ENCODE measurements around the gene RPS21. TPM values are rescaled to one million over a fixed set of nuclear protein-coding genes. Genes with fewer than 3 reads are reported as not detected.

Gene RPS21
- total and polyA plus RNA-seq, 2 of the 13 experiments (the other 11 are each of a cell fraction or from before 2014, with no cell fraction given) = 2,647 to 11,063 TPM

DNA sequence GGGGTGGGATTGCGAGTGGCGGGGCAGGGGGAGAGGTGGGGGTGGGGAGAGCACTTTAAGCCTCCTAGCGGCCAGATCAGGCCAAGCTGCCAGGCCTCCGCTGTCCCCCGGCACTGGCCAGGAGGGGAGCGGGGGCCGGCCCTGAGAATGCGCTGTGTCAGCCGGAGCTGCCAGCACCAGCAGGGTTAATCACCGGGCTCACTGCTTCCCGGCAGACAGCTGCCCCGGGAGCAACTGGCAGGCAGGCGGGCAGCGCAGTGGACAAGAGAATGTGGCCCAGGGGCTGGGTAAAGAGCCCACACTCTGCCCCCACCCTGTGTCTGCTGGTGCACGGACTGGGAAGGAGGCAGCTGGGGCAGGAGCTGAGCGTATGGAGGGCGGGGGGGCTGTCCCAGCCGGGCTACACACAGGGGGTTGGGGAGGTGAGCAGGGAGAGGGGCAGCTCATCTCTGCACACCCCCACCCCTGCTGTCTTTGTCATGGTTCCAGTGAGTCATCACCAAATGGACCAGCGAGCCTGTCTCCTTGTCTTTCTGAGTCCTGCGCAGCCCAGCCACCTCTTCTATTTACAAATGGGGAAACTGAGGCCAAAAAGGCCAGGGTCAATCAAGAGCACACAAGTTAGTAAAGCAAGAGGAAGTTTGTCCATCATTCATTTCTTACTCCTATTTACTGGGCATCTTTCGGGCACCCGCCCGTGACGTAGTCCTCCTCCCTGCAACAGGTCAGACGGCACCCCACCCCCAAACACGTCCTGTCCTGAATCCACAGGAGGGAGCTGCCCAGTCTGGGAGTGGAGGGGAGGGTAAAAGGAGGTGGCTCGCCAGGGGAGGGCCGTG lies 17.7 kb upstream of the RPS21 start (continued):
- no peak for TF ChIP-seq FOSL1 (CRISPR knock-in tag; IDR thresholded peaks at IDR 0.05; ENCODE audit: borderline replicate concordance)
- TF ChIP-seq, protein P1, sequence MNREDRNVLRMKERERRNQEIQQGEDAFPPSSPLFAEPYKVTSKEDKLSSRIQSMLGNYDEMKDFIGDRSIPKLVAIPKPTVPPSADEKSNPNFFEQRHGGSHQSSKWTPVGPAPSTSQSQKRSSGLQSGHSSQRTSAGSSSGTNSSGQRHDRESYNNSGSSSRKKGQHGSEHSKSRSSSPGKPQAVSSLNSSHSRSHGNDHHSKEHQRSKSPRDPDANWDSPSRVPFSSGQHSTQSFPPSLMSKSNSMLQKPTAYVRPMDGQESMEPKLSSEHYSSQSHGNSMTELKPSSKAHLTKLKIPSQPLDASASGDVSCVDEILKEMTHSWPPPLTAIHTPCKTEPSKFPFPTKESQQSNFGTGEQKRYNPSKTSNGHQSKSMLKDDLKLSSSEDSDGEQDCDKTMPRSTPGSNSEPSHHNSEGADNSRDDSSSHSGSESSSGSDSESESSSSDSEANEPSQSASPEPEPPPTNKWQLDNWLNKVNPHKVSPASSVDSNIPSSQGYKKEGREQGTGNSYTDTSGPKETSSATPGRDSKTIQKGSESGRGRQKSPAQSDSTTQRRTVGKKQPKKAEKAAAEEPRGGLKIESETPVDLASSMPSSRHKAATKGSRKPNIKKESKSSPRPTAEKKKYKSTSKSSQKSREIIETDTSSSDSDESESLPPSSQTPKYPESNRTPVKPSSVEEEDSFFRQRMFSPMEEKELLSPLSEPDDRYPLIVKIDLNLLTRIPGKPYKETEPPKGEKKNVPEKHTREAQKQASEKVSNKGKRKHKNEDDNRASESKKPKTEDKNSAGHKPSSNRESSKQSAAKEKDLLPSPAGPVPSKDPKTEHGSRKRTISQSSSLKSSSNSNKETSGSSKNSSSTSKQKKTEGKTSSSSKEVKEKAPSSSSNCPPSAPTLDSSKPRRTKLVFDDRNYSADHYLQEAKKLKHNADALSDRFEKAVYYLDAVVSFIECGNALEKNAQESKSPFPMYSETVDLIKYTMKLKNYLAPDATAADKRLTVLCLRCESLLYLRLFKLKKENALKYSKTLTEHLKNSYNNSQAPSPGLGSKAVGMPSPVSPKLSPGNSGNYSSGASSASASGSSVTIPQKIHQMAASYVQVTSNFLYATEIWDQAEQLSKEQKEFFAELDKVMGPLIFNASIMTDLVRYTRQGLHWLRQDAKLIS (CRISPR knock-in tag; IDR thresholded peaks at IDR 0.05) = 0 out of 2 replicates have a peak, but pooled peaks have one; percentile 43
- no peak for TF ChIP-seq ZNF333 (CRISPR knock-in tag; IDR thresholded peaks at IDR 0.05; ENCODE audit: borderline replicate concordance)
- TF ChIP-seq, protein P2, sequence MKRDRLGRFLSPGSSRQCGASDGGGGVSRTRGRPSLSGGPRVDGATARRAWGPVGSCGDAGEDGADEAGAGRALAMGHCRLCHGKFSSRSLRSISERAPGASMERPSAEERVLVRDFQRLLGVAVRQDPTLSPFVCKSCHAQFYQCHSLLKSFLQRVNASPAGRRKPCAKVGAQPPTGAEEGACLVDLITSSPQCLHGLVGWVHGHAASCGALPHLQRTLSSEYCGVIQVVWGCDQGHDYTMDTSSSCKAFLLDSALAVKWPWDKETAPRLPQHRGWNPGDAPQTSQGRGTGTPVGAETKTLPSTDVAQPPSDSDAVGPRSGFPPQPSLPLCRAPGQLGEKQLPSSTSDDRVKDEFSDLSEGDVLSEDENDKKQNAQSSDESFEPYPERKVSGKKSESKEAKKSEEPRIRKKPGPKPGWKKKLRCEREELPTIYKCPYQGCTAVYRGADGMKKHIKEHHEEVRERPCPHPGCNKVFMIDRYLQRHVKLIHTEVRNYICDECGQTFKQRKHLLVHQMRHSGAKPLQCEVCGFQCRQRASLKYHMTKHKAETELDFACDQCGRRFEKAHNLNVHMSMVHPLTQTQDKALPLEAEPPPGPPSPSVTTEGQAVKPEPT (CRISPR knock-in tag; IDR thresholded peaks at IDR 0.05; ENCODE audit: low read depth) = 0 out of 2 replicates have a peak, but pooled peaks have one; percentile 10
- TF ChIP-seq XRCC5 (optimal IDR thresholded peaks at IDR 0.05; ENCODE audit: low read length) = no peak
- TF ChIP-seq ZNF724P (CRISPR knock-in tag; IDR thresholded peaks at IDR 0.05; ENCODE audit: borderline replicate concordance) = 0 out of 2 replicates have a peak, but pooled peaks have one; percentile 20
- TF ChIP-seq, protein P3, sequence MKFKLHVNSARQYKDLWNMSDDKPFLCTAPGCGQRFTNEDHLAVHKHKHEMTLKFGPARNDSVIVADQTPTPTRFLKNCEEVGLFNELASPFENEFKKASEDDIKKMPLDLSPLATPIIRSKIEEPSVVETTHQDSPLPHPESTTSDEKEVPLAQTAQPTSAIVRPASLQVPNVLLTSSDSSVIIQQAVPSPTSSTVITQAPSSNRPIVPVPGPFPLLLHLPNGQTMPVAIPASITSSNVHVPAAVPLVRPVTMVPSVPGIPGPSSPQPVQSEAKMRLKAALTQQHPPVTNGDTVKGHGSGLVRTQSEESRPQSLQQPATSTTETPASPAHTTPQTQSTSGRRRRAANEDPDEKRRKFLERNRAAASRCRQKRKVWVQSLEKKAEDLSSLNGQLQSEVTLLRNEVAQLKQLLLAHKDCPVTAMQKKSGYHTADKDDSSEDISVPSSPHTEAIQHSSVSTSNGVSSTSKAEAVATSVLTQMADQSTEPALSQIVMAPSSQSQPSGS (CRISPR knock-in tag; IDR thresholded peaks at IDR 0.05) = peak; percentile 5; the same call in 1 of the 2 replicates
- TF ChIP-seq, protein P4, sequence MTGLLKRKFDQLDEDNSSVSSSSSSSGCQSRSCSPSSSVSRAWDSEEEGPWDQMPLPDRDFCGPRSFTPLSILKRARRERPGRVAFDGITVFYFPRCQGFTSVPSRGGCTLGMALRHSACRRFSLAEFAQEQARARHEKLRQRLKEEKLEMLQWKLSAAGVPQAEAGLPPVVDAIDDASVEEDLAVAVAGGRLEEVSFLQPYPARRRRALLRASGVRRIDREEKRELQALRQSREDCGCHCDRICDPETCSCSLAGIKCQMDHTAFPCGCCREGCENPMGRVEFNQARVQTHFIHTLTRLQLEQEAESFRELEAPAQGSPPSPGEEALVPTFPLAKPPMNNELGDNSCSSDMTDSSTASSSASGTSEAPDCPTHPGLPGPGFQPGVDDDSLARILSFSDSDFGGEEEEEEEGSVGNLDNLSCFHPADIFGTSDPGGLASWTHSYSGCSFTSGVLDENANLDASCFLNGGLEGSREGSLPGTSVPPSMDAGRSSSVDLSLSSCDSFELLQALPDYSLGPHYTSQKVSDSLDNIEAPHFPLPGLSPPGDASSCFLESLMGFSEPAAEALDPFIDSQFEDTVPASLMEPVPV (CRISPR knock-in tag; IDR thresholded peaks at IDR 0.05) = peak; percentile 6; the same call in 1 of the 2 replicates
- no peak for TF ChIP-seq ZMYM4 (CRISPR knock-in tag; IDR thresholded peaks at IDR 0.05)
- no peak for TF ChIP-seq ZNF224 (CRISPR knock-in tag; IDR thresholded peaks at IDR 0.05)
- no peak for TF ChIP-seq BHLHE40 (IDR thresholded peaks at IDR 0.05; ENCODE audit: low read length)
- TF ChIP-seq, protein P5, sequence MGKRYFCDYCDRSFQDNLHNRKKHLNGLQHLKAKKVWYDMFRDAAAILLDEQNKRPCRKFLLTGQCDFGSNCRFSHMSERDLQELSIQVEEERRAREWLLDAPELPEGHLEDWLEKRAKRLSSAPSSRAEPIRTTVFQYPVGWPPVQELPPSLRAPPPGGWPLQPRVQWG (CRISPR knock-in tag; IDR thresholded peaks at IDR 0.05; ENCODE audit: borderline replicate concordance, low read depth) = no peak
- no peak for TF ChIP-seq ZNF816 (CRISPR knock-in tag; IDR thresholded peaks at IDR 0.05; ENCODE audit: borderline replicate concordance)
- TF ChIP-seq RFXANK (CRISPR knock-in tag; IDR thresholded peaks at IDR 0.05) = no peak
- no peak for TF ChIP-seq ZFP36L2 (CRISPR knock-in tag; IDR thresholded peaks at IDR 0.05)
- no peak for TF ChIP-seq WIZ (CRISPR knock-in tag; IDR thresholded peaks at IDR 0.05)
- TF ChIP-seq RBAK (CRISPR knock-in tag; IDR thresholded peaks at IDR 0.05) = no peak

All from HepG2 (cell line).